ENCODE measurements around the gene TJP1. TPM values are rescaled to one million over a fixed set of nuclear protein-coding genes. Genes with fewer than 3 reads are reported as not detected.

Gene TJP1
- total RNA-seq, 1 experiment from 2014 or later = 159 TPM

DNA sequence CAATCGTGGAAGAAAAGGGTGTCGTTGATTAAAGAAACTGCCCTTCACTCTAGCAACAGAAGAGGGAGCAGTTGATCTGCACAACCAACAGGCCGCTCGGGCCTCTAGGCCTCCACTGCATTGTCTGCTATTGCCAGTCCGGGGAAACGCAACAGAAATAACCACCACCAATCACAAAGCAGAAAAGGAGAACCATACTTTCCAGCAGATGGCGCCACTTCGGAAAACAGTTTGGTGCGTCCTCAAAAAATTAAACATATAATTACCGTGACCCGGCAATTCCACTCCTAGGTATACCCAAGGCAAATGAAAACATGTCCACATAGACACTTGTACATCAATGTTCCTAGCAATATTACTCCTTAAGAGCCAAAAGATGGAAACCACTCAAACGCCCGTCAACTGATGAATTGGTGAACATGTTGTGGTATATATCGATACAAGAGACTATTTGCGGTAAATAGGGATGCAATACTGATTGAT lies 154.1 kb downstream of the TJP1 start:
- BruUV-seq (replicated peaks) = no TSS peak
- no peaks in the 10 kb centered on the region for H3K9me2 ChIP-seq (ENCODE audit: insufficient read depth)
- H3K27me3 ChIP-seq (ENCODE audit: insufficient read depth, low read depth) = peaks cover 16% of the 10 kb centered on the region; the same call in 1 of the 2 replicates
- POLR2A ChIA-PET (ENCODE audit: unreplicated experiment) = no interaction called here
- no peak overlapping the region for H2AFZ ChIP-seq
- 0 out of 2 replicates have a peak, but pooled peaks cover 5% of the 10 kb centered on the region for H3K4me1 ChIP-seq (replicated peaks; ENCODE audit: insufficient read depth)
- DNase-seq = peak; percentile 36 to 76
- H3K9me3 ChIP-seq (ENCODE audit: insufficient read depth, low read depth) = no peaks in the 10 kb centered on the region
- H4K20me1 ChIP-seq (ENCODE audit: insufficient read depth) = no peaks in the 10 kb centered on the region
- TF ChIP-seq CTCF (conservative IDR thresholded peaks at IDR 0.05) (peak; percentile 71), EZH2 (IDR thresholded peaks at IDR 0.05; ENCODE audit: low read depth) (no peak)
- no peaks in the 10 kb centered on the region for H3F3A ChIP-seq (ENCODE audit: insufficient read depth, low read depth)
- H3K4me3 ChIP-seq = no peak overlapping the region
- H3K36me3 ChIP-seq (ENCODE audit: low read depth) = no peaks in the 10 kb centered on the region
- no peak overlapping the region for H3K4me2 ChIP-seq
- no peak overlapping the region for H3K27ac ChIP-seq
- intact Hi-C loops (cut with micrococcal nuclease; ENCODE audit: unreplicated experiment) = loop anchor here (1.0 to 5.0 kb wide), 4 partner anchors 154 to 407 kb away; partner anchors contain the start of gene TJP1
- H3K79me2 ChIP-seq (ENCODE audit: low read depth) = no peaks in the 10 kb centered on the region
- CTCF ChIA-PET = no interaction called here

- BruUV-seq (replicated peaks) = no TSS peak
- no peaks in the 10 kb centered on the region for H3K9me3 ChIP-seq (ENCODE audit: insufficient read depth, low read depth)
- H3K27ac ChIP-seq = no peak overlapping the region
- H2AFZ ChIP-seq = no peak overlapping the region
- H3K4me1 ChIP-seq (replicated peaks; ENCODE audit: insufficient read depth) = 0 out of 2 replicates have a peak, but pooled peaks cover 3% of the 10 kb centered on the region
- H3K4me3 ChIP-seq = no peak overlapping the region
- no peaks in the 10 kb centered on the region for H3K9me2 ChIP-seq (ENCODE audit: insufficient read depth)
- H4K20me1 ChIP-seq (ENCODE audit: insufficient read depth) = no peaks in the 10 kb centered on the region
- no peak overlapping the region for H3K4me2 ChIP-seq
- POLR2A ChIA-PET (ENCODE audit: unreplicated experiment) = no interaction called here
- TF ChIP-seq CTCF (conservative IDR thresholded peaks at IDR 0.05) = no peak
- TF ChIP-seq EZH2 (IDR thresholded peaks at IDR 0.05; ENCODE audit: low read depth) = no peak
- H3K79me2 ChIP-seq (ENCODE audit: low read depth) = no peaks in the 10 kb centered on the region
- no peaks in the 10 kb centered on the region for H3F3A ChIP-seq (ENCODE audit: insufficient read depth, low read depth)
- no peak for DNase-seq
- H3K36me3 ChIP-seq (ENCODE audit: low read depth) = no peaks in the 10 kb centered on the region
- CTCF ChIA-PET = no interaction called here
- H3K27me3 ChIP-seq (ENCODE audit: insufficient read depth, low read depth) = peaks cover 16% of the 10 kb centered on the region; the same call in 1 of the 2 replicates
- intact Hi-C loops (cut with micrococcal nuclease; ENCODE audit: unreplicated experiment) = loop anchor here (5.0 kb wide), 1 partner anchor 156 kb away; the partner anchor contains the start of gene TJP1
These were observed 156.0 kb downstream of the TJP1 start for GRCh38 chr15:29666241-29666640.

DNA sequence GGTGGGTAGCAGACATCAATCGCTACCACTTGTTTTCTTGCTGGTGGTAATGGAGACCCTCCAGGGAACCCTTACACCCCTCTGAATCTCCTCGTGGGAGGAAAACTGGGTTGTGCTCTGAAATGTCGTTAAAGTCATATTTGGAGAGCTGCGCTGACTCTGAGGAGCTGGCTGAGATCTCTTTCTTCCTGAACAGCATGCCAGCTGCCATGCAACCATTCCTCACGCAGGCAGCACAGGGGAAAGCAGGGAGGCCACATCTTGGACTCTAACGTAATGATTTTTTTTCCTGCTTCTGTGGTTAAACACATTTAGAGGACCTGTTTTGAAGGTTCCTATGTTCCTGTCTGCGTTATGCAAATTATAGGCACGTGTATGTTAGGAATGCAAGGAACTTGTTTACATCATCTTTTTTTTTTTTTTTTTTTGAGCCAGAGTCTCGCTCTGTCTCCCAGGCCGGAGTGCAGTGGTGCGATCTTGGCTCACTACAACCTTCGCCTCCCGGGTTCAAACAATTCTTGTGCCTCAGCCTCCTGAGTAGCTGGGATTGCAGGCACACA lies 156.7 kb downstream of the TJP1 start:
- POLR2A ChIA-PET (ENCODE audit: unreplicated experiment) = no interaction called here
- H2AFZ ChIP-seq = no peak overlapping the region
- no peaks in the 10 kb centered on the region for H3K4me1 ChIP-seq (replicated peaks; ENCODE audit: insufficient read depth)
- TF ChIP-seq EZH2 (IDR thresholded peaks at IDR 0.05; ENCODE audit: low read depth) (no peak), CTCF (conservative IDR thresholded peaks at IDR 0.05) (no peak)
- H3K27ac ChIP-seq = no peak overlapping the region
- H3F3A ChIP-seq (ENCODE audit: insufficient read depth, low read depth) = no peaks in the 10 kb centered on the region
- H3K4me3 ChIP-seq = no peak overlapping the region
- H4K20me1 ChIP-seq (ENCODE audit: insufficient read depth) = no peaks in the 10 kb centered on the region
- no TSS peak for BruUV-seq (replicated peaks)
- H3K27me3 ChIP-seq (ENCODE audit: insufficient read depth, low read depth) = peaks cover 16% of the 10 kb centered on the region; the same call in 1 of the 2 replicates
- CTCF ChIA-PET = no interaction called here
- H3K36me3 ChIP-seq (ENCODE audit: low read depth) = no peaks in the 10 kb centered on the region
- no peaks in the 10 kb centered on the region for H3K9me3 ChIP-seq (ENCODE audit: insufficient read depth, low read depth)
- H3K79me2 ChIP-seq (ENCODE audit: low read depth) = no peaks in the 10 kb centered on the region
- DNase-seq = no peak
- no peak overlapping the region for H3K4me2 ChIP-seq
- intact Hi-C loops (cut with micrococcal nuclease; ENCODE audit: unreplicated experiment) = loop anchor here (5.0 kb wide), 1 partner anchor 157 kb away; the partner anchor contains the start of gene TJP1
- no peaks in the 10 kb centered on the region for H3K9me2 ChIP-seq (ENCODE audit: insufficient read depth)

Data from PC-9 (cell line).